H7 (cell line): Measurements from ENCODE around the gene SLC35A5. TPM values are rescaled to one million over a fixed set of nuclear protein-coding genes. Genes with fewer than 3 reads are reported as not detected.

Experiments used
- DNase-seq: peaks from one replicate; pipeline ENCODE4 v3.0.0; 2012
- H3K27me3 ChIP-seq: 2 replicates; pipeline ENCODE4 v1.6.0; 2011; ENCODE audit warnings: mild to moderate bottlenecking, low read length; ENCODE audit not compliant: control insufficient read depth, insufficient read depth
- H3K36me3 ChIP-seq: replicated peaks from 2 replicates; pipeline ENCODE4 v1.5.1; 2011; ENCODE audit warnings: low read length; ENCODE audit not compliant: control insufficient read depth, insufficient read depth
- H3K4me3 ChIP-seq: 2 replicates; pipeline ENCODE4 v1.5.1; 2011; ENCODE audit warnings: low read depth, mild to moderate bottlenecking, control low read depth, low read length, moderate library complexity; ENCODE audit not compliant: insufficient read depth
- total RNA-seq: library from RNA; depleted of rRNA; stranded (reverse); fragments of >200 nt; shearing (Covaris generic); gene quantifications from 2 replicates; pipeline ENCODE4 v1.2.3, GENCODE V29; 2014

Gene SLC35A5
- total RNA-seq, 1 experiment from 2014 or later: 44.4 TPM

- H3K4me3 ChIP-seq: no peak overlapping the region
- DNase-seq: no peak
- H3K36me3 ChIP-seq: no peaks in the 10 kb centered on the region
- H3K27me3 ChIP-seq: no peaks in the 10 kb centered on the region
Observed at GRCh38 chr3:112594856-112595255, 33.0 kb downstream of the SLC35A5 start.

DNA sequence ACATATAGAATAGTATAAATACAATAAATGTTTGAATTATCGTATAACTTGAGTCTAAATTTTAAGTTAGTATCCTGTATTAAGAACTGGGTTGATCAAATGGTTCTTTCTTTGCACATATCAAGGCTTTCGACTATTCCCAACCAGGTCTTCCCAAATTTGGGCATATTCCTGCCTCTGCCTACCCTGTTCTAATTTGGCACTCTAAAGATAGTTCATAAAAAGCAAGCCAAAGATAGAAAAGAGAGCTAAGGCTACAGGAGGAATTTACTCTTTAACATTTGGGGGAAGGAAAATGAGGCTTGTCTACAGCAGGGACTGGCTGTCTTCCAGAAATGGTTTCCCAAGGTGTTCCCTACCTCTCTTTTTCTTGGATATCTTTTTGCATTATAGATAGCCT lies 36.1 kb downstream of the SLC35A5 start:
- no peak for DNase-seq
- H3K36me3 ChIP-seq: no peaks in the 10 kb centered on the region
- H3K27me3 ChIP-seq: no peaks in the 10 kb centered on the region
- H3K4me3 ChIP-seq: no peak overlapping the region

DNA sequence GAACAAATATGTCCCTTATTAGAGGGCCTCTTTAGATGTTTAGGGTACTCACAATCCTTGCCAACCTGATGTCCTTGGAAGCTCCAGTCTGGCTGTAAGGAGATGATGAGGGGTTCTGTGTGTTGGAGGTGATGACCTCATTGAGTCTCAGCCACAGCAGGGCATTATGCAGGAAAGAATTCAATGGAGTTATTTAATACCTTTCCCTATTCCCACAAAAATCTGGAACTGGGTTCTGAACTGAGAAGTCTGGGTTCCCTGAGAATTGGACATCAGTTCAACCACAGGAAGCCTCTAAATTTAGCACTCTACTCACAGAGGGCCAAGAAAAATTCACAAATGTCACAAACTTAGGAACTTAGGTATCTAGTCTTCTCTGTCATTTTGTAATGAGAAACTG lies 36.9 kb downstream of the SLC35A5 start:
- Histone ChIP-seq H3K36me3 (no peaks in the 10 kb centered on the region), H3K4me3 (no peak overlapping the region), H3K27me3 (no peaks in the 10 kb centered on the region)
- no peak for DNase-seq

GRCh38 chr3:112602217-112602838 lies 40.5 kb downstream of the SLC35A5 start:
- H3K36me3 ChIP-seq: no peaks in the 10 kb centered on the region
- no peak for DNase-seq
- no peak overlapping the region for H3K4me3 ChIP-seq
- H3K27me3 ChIP-seq: no peaks in the 10 kb centered on the region

- Histone ChIP-seq H3K27me3 (no peaks in the 10 kb centered on the region), H3K36me3 (no peaks in the 10 kb centered on the region), H3K4me3 (no peak overlapping the region)
- DNase-seq: no peak
Observed at GRCh38 chr3:112604536-112604935, 42.7 kb downstream of the SLC35A5 start.

GRCh38 chr3:112605285-112605684 lies 43.4 kb downstream of the SLC35A5 start:
- no peak for DNase-seq

DNA sequence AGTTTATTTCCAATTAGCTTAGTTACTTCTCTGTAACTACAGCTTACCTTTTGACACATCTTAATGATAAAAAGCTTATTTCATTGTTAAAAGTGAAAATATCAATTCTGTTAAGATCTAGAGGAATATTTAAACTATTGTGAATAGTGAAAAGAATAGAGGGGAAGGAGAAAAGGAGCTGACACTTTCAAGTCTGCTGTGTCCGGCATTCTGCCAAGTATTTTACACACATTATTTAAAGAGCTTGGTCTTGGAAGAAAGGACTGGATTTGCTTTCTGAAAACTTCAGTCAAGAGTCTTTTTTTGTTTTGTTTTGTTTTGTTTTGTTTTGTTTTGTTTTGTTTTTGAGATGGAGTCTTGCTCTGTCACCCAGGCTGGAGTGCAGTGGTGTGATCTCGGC lies 44.3 kb downstream of the SLC35A5 start:
- Histone ChIP-seq H3K36me3 (no peaks in the 10 kb centered on the region), H3K27me3 (no peaks in the 10 kb centered on the region), H3K4me3 (no peak overlapping the region)
- no peak for DNase-seq

More at GRCh38 chr3:112605285-112605684, 43.4 kb downstream of the SLC35A5 start:
- Histone ChIP-seq H3K36me3 (no peaks in the 10 kb centered on the region), H3K4me3 (no peak overlapping the region), H3K27me3 (no peaks in the 10 kb centered on the region)

GRCh38 chr3:112607863-112608262 lies 46.0 kb downstream of the SLC35A5 start:
- H3K27me3 ChIP-seq: no peaks in the 10 kb centered on the region
- no peaks in the 10 kb centered on the region for H3K36me3 ChIP-seq
- no peak overlapping the region for H3K4me3 ChIP-seq
- no peak for DNase-seq

DNA sequence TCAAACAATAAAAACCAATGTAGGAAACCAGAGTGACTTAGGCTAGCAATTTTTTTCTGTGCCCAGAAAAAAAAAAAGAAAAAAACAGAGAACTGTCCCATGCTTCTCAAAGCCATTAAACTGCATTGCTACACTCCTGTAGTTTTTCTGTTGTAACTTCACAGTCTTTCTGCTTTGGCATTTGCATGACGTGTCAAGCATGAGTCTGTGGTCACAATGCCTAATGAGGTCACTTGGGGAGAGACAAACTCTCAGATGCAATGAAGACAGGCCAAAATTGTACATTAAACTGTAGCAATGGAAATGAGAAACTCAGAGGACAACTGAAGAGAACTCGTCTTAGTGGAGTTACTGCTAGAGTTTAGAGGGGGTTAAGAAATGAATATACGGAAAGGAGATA lies 48.3 kb downstream of the SLC35A5 start:
- DNase-seq: no peak
- Histone ChIP-seq H3K27me3 (no peaks in the 10 kb centered on the region), H3K4me3 (no peak overlapping the region), H3K36me3 (no peaks in the 10 kb centered on the region)

DNA sequence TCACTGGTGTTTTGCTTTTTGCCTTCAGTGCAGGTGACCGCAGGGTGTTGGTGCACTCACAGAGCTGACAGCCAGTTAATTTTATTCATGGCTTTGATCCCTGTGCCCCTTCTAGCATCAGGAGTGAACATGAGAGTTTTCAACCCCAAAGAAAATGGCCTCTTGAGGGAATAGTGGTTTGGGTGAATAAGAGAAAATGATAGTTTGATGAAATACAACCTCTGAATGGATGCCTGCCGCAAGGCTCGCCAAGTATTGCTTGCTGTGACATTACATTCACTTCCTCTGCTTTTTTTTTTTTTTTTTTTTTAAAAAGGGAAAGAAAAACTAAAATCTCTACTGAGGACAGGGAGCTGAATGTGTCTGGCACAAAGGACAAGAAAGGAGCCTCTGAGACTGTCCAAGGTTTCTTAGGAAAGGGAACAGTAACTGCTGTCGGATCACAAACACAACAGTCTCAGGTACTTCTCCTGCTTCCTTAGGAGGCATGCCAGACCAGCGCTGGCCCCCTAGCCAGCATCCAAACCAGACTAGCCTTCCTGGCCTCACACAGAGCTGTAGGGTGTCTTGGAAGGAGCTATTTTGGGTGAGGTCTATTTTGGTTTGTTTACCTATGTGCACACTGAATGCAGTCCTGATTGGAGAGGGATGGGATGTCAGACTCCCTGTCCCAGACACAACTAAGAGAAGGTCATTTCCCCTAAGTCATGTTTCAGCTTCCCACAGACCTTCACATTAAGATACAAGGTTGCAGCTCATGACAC lies 50.1 kb downstream of the SLC35A5 start:
- H3K4me3 ChIP-seq: no peak overlapping the region
- H3K36me3 ChIP-seq: no peaks in the 10 kb centered on the region
- no peak for DNase-seq
- H3K27me3 ChIP-seq: no peaks in the 10 kb centered on the region

DNA sequence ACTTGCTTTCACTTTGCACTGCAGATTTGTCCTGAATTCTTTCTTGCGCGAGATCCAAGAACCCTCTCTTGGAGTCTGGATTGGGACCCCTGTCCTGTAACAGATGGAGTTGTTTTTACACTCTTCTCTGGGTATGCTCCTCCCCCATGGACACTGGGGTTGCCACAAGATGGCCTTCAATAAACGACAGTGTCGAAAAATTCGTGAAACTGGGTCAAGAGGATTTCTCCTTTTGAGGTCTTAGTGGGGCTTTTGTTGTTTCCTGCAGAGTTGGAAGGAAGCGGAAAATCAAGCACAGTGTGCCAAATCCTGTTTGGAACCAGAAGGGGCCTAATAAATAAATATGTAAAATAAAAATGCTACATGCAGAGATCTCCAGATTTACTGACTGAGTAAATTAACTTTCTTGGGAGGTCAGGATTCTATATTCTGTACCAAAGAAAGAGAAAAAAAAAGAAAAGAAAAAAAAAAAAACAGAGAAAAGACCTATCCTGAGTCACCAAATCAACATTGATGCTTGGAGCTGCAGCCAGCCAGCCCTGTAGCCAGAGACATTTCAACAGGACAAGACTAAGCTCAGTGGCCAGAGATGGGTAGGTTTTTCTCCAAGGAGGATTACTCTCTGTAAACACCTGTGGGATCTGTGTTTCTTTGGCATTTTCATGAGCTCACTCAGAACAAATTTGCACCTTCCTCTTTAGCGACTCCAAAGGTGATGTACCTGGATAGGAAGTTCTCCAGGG lies 54.3 kb downstream of the SLC35A5 start:
- Histone ChIP-seq H3K36me3 (no peaks in the 10 kb centered on the region), H3K27me3 (no peaks in the 10 kb centered on the region), H3K4me3 (no peak overlapping the region)
- no peak for DNase-seq

GRCh38 chr3:112617285-112617684 lies 55.4 kb downstream of the SLC35A5 start:
- H3K27me3 ChIP-seq: no peaks in the 10 kb centered on the region
- DNase-seq: no peak
- H3K36me3 ChIP-seq: no peaks in the 10 kb centered on the region
- H3K4me3 ChIP-seq: no peak overlapping the region

GRCh38 chr3:112619295-112619694 lies 57.5 kb downstream of the SLC35A5 start:
- Histone ChIP-seq H3K27me3 (no peaks in the 10 kb centered on the region), H3K36me3 (no peaks in the 10 kb centered on the region), H3K4me3 (no peak overlapping the region)
- DNase-seq: no peak

GRCh38 chr3:112623213-112623612 lies 61.4 kb downstream of the SLC35A5 start:
- H3K27me3 ChIP-seq: no peaks in the 10 kb centered on the region
- H3K36me3 ChIP-seq: no peaks in the 10 kb centered on the region
- no peak overlapping the region for H3K4me3 ChIP-seq
- no peak for DNase-seq

GRCh38 chr3:112623717-112624116 lies 61.9 kb downstream of the SLC35A5 start:
- DNase-seq: no peak
- H3K27me3 ChIP-seq: no peaks in the 10 kb centered on the region
- no peaks in the 10 kb centered on the region for H3K36me3 ChIP-seq
- no peak overlapping the region for H3K4me3 ChIP-seq
